Activated CD4-positive, CD25-positive, alpha-beta regulatory T cell treated with anti-CD3 and anti-CD28 coated beads, Interleukin-2, amount 50 U/mL, for 16 hours (primary cell): ENCODE measurements around the gene DPP6.

ENCODE experiments used
- DNase-seq: peaks from one replicate; pipeline ENCODE4 v3.0.0-alpha.2; 2020; ENCODE audit warnings: low read depth, low spot score

The DPP6 gene

DNA sequence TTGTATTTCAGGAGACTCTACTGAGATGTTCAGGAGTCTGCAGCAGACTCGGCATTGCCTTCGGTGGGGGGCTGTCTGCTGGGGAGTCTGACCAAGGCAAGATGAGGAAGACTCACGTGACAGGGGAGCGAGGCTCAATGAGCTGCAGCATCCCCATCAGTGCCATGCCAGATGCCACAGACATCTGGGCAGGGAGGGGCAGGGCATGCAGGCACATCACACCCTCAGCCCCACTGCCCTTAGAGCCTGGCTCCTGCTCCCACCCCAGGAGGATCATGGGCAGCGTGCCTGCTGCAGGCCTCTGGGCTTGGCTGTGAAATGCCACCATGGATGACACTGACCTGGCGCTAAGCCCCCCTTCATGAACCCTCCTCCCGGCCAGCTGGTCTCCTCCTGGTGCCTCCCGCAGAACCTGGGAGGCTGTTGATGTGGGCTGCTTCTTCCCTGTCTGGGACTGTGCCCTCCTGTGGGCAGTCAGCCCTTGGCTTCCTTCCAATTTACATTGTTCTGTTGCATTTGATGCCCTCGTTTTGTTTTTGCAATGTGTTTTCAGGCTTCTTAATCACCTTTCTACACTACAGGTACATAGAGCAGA lies 715.7 kb downstream of the DPP6 start:
- no peak for DNase-seq

DNA sequence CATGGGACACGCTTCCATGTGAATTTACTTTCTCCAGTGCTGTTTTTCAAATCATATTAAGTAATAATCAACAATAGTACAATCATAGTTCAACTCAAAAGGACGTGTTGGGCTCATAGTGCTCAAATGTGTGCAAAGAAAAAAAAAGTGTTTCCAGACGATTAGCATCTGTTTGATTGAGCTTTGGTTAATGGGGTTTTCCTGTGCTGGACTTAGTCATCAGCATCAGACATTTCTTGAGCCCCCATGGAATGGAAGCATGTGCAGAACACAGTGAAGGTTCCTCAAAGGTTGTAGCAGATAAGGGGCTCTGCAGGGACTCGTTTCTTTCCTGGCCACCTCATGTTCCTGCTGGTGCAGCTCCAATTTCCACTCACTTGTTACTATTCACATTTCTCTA lies 716.8 kb downstream of the DPP6 start:
- no peak for DNase-seq

DNA sequence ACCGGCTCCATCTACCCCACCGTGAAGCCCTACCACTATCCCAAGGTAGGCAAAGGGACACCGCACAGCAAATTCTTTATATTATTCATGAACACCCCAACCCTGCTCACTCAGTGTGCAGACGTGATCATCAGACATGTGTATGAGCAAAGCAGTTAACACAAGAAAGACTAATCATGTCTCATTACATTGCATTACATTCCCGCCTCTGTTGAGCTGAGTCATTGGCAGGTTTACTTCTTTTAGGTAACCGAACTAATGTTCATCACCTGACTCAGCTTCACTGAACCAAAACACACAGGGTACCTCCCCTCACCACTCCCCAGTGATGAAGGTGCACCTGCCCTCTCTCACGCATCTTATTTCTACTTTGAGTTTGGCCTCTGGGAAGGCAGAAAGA lies 717.3 kb downstream of the DPP6 start:
- DNase-seq = no peak

DNA sequence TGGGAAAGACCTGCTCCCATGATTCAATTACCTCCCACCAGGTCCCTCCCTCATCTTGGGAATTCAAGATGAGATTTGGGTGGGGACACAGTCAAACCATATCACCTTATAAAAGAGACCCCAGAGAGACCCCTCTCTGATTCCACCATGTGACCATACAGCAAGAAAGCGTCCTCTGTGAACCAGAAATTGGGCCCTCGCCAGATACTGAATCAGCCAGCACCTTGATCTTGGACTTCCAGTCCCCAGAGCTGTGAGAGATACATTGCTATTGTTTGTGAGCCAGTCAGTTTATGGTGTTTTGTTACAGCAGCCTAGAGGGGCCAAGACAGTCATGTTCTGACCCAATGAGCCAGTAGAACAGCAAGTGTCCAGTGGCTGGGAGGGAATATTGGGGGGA lies 718.2 kb downstream of the DPP6 start:
- no peak for DNase-seq

DNA sequence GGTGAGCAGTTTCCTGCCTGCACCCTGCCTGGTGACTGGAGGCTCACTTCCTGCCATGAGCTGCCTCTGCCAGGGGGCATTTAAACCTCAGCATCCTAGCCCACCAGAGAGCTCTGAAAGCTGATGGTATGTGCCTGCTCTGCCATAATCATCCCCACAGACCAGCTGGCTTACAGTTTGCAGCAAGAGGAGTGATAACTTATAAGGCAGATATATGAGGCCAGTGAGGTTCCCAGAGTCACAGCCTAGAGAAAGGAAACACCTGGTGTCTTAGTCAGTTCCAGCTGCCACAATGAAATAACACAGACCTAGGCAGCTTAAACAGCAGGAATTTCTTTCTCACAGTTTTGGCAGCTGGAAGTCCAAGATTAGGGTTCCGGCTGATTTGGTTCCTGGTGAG lies 718.8 kb downstream of the DPP6 start:
- no peak for DNase-seq

DNA sequence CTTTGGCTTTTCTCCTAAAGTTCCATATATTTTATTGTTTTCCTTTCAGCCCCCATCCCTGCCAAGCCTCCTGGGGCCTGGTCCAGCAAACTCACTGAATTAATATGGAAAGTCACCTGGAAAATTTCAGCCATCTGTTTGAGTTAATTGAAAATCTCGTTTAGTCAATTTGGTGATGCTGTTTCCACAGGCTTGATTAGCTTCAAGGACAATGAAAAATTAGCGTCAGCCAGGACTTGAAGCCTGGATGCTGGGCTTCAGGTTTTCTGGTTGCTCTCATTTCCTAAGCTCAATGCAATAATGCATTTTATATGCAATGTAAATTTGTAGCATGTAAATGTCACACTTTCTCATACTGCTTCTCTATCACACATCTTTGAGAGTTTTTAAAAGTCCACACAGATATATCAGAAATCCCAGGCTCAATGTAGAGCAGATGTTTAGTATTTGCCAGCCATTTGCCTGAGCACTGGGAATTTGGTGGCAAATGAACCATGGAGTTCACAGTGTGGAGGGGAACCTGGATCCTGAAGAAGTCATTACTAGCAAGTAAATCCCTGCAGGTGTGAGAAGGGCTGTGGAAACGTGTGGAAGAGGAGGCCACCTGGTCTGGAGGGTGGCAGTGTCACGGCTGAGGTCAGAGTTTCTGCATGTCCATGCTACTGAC lies 722.2 kb downstream of the DPP6 start:
- DNase-seq = no peak

DNA sequence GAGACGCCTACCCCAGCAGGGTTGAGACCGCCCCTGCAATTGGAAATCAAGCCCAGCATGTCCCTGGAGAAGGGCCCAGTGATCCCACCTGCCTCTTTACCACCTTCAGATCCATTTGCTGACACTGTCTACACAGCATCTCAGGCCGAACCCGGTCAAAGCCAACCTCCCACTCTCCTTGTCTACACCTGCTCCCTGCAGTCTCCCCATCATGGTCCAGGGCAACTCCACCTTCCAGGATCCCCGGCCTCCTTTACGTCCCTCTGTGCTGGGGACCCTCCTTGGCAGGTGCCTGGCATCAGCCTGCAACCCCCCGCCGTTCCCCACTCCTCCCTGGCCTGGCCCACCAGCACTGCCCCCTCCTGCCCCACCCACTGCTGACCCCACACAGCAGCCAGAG lies 723.5 kb downstream of the DPP6 start:
- no peak for DNase-seq

DNA sequence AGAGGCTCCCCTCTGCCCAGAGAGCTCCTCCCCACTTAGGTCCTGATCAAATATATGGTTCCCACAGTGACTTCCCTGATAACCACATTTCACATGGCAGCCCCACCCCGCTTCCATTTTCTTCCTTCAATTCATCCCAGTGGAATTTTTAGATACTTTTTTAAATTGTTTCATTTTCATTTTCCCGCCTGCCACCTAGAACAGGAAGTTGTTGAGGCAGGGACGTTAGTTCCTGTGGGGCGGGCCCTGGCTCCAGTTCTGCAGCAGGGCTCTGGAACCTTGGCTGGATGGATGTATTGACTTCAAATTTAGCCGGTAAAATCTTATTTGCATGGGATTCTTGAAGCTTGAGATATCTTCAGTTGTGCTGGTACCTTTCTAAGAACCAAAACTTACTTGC lies 724.2 kb downstream of the DPP6 start:
- no peak for DNase-seq

DNA sequence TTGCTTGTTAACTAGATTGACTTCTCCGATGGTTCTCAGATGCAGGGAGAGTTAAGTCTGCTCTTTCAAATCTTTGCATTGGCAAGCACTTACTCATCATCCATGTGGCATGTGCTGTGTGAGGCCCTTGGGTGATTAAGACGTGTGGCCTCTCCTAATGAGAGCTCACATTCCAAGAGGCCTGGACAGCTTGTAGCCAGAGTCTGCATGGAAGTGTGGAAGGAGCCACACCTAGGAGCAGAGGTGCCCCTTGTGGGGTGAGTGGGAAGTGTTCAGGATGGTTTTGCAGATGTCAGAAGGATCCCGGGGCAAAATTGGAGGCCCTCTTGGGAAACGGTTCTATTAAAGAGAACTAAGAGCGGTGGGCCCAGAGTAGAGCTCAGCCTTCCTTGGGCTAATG lies 724.8 kb downstream of the DPP6 start:
- no peak for DNase-seq

DNA sequence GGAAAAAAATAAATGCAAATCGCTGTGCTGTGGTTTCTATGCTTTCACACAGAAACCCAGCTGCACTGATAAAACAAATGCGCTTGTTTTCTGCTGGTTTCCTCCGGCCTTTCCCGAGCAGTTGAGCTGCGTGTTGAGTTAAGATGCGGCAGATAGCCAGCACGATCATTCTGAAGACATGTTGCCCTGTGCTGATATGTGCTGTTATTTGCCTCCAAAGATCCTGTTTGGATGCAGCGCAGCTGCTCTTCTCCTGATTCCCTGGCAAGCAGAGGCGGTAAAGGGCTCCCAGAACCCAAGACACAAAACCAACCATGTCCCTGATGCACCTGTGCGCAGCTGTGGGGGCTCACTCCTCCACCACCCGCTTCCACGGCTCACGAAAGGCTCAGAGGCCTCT lies 725.3 kb downstream of the DPP6 start:
- DNase-seq = no peak

DNA sequence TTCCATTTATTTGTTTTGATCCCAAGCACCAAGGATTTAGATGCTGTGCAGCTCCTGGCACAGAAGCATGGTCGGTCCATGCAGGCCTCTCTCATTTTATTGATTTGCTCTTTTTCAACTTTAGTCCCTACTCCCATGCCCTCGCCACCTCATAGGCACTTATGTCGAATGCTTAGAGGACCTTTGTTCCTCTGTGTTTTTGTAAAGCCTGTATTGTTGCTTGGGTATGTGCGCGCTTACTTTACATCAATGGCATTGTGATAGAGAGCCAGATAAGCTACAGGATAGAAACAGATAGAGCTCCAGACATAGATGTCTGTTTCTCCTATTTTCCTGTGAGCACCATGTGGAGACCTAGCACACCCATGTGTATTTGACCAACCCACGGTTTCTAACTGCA lies 725.7 kb downstream of the DPP6 start:
- DNase-seq = no peak

DNA sequence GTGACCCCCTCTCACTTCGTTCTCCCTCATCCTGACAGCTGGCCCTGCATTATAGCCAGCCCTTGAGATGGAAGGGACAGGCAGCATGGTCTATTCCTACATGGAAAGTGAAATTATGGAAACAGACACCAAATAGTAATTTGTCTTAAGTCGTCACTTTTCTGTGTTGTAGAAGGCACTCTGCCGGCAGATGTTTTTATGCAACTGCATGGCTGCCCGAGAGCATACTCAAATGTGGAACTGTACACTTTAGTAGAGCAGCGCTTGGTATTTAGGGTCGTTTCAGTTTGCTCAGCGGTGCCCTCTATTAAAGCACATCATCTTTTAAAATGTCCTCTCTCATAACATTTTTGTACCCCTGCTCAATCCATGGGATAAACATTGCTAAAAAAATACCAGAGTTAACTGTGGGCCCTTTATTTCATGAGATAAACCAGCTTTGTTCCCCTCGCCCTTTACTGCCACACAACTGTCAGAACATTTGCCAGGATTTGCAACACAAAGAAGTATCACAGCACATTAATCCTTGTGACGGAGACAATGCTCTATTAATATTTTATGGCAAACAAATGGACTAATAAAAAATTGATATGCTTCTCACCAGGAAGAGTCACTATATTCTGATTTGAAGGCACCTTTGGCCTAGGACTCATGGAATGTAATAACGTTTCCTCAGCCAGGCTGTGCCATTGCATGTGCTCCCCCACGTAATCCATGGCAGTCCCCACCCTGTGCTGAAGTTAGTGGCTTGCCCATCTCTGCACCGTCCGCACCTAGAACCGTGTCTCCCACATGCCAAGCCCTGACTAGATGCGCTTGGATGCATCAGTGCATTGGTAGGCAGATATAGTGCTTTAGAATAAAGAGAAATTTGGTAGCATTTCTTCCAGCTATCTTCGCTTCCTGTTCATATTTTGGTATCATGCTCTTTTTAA lies 729.4 kb downstream of the DPP6 start:
- DNase-seq = no peak

DNA sequence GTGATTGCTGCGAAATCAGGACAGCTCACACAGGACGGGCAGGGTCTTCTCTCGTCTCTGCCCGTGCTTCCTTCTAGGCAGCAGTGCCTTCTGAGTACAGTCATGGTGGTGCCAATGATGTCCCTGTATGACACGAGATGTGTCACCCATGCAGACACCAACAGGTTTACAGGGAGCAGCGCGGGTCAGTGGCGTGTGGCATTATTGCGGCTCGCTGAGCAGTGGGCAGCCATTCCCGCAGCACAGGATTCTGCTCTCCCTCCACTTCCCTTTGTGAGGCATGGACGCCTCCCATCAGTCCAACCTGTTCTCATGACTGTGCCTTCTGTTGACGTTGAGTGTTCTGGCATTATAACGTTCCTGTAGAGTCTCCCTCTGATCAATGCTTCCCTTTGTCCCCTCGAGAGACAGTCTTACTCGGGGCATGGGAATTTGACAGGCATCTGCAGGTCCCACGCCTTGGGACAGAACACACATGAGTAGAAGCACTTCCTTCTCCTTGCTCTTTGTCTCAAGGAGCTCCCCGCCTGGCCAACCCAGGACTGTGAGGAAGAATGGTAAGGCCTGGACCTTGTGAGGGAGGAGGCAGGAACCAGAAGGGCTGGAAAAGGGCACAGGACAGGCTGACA lies 731.2 kb downstream of the DPP6 start:
- DNase-seq = no peak

DNA sequence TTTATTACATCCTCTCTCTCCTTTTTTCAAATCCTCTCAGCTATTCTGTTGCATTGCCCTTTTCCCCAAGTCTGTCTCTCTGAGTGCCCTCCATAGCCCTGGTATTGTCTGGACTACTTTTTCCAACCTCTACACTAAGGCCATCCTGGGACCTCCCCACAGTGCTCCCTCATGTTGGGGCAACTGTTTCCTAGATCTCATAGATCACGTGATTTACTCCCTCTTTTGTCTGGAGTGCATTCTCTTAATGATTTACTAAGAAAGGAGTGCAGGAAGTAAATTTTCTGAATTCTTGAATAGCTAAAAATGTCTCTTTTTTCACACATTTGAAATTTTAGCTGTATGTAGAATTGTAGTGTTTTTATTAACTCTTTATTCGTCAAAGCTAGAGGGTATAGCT lies 733.7 kb downstream of the DPP6 start:
- DNase-seq = no peak

DNA sequence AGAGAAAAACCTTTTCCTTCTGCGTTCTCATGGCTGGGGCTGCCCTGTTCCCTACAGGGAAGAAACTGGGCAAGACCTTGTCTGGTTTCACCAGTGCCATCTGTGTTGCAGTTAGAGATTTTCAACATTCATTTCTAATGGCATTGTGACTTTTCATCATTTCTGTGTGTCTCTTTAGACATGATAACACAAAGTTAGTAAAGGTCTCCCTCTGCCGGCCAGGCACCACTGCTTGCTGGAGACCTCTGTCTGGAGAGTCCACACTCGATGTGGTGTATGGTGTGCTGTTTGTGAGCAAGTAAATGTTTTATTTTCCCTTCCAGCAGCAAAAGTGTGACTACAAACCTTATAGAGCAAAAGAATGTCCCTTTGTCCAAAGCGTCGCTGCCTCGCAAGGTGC lies 737.2 kb downstream of the DPP6 start:
- no peak for DNase-seq

DNA sequence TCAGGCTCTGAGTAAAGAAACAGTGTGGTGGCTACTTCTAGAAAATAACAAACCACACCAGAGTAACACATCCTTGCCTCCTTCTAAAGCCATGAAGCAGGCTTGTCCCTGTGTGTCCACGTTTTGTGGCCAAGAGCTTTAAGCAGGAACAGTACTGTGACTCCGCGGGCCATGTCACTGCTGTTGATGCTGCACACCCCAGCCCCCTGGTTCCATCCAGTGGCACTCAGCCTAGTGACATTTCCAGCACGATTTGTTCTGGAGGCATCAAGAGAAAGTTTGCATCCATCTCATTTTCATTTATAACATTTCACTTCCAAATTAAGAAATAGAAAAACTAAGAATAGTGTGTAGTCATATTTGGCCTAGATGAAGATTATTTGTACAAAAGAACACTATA lies 739.4 kb downstream of the DPP6 start:
- no peak for DNase-seq

DNA sequence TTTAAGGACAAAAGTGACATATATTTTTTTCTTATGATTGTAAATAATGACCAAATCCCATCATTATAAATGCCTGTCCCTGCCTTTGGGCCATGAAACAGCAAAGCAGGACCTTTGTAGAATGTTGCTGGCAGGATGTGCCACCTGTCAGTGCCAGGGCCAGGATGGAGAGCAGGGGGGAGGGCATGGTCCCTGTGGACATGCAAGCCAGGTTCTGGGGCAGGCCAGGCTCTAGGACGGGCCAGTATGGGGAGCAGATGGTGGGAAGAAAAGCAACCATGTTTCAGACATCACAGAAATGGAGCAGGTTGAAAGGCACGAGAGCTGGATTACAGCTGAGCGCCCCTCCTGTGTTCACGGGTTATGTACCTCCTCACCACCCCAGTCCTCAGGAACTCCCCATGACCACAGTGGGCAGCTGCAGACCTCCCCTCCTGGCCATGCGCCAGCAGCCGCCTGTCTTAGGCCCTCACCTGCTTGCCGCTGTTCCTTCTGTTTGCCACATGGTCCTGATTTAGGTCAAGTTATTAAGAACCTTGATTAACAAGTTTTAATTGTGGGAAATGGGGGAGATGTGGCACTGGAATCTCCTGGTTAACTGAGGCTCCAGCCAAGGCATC lies 740.3 kb downstream of the DPP6 start:
- DNase-seq = no peak

DNA sequence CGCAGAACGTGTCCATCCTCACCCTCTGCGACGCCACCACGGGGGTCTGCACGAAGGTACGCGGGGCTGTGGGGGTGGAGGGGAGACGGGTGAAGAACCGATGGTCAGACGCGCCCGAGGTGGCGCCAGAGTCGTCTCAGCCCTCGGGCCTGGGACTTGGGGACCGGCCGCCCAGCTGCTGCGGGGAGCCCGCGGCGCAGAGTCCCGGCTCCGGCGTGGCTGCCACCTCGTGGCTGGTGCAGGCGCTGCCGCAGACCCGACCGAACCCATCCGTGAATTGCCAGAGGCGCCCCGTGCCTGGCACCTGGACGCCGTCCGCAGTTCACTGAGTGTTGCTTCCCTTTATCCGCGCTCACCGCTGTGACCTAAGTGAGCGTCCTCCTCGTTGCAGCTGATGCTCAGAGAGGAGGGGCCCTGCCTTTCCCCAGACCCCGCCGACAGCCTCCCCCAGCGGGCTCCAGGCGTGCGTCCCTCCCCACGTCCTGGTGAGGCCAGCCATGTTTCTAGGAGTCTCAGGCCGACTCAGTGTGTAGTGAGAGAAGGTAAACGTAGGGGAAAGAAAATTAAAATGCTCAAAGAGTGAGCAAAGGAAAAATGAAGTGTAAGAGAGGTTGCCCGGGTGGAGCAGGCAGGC lies 742.1 kb downstream of the DPP6 start:
- DNase-seq = no peak

DNA sequence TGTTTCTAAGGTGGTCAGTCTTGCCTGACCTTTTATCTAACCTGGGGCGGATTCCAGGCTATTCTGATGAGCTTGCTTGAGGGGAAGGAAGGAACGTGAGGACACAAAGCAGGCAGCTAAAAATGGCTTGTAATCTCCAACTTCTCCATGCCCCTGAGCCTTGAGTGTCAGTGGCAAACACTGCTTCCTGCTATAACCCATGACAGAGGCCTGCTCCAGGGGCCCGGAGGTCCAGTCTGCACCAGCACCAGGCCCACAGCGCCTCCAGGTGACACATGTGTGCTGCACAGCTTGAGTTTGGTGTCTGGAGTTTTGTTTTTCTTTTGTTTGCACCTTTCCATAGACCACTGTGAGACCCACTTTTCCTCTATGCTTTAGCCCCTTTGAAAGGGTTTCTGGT lies 742.8 kb downstream of the DPP6 start:
- DNase-seq = no peak

DNA sequence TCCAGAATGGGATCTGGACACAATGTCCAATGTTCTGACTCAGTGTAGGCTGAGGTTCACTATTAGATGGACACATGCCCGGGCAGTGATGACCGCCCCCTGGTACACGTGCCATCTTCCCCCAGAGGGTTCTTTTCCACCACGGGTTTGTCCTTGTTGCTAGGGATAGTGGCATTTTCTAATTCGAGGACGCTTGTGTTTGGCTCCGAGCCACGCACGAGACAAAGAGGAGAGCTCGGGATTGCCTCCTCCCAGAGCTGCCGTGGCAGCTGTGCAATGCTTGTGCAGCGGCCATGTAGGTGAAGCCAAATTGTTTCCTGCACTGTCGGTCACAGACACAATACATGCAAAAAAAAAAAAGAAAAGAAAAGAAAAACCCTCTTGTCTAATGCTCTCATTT lies 743.2 kb downstream of the DPP6 start:
- no peak for DNase-seq

DNA sequence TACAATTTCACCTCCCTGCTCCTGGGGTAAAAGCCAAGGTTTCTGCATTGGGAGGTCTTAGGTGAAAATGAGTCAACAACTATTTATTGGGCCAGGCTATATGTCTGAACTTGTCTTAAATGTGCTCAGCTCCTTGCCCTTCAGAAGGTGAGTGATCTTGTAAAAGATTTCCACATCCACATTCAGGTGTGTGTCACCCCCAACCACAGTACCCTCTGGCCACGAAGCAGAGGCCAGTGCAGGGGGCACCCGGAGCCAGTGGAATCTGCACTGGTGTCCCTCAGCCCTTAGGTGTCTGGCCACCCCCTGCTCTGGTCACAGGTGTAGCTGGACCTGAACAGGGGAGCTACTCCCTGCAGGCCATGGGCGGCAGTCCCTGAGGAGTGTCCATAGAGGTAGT lies 752.3 kb downstream of the DPP6 start:
- no peak for DNase-seq

DNA sequence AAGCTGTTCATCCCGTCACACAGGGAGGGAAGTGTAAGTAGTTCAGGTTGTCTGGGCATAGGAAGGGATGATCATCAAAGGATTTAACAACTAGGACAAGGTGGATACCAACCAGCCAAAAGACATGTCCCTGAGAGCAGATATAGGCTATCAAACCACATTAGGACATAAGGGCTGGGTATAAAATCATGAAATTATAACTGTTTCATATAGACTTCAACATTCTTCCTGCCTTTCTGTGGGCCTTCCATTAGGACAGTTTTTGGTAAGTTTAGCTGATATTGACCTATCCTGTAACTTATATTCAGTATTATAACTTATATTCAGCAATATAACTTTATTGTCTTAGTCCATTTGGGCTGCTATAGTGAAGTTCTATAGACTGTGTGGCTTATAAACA lies 759.8 kb downstream of the DPP6 start:
- no peak for DNase-seq
